Motor neuron (in vitro differentiated cells): Measurements from ENCODE around the gene DNAJC30. TPM values are rescaled to one million over a fixed set of nuclear protein-coding genes. Genes with fewer than 3 reads are reported as not detected.
A peak's percentile ranks its signal among the peaks of the same experiment; 100 is the strongest.
"Not testable (repeated sequence)": the region's sequence is repeated elsewhere in the genome, so short reads cannot be mapped to it uniquely, and the experiment has no call there.

ENCODE experiments used
- ATAC-seq, 8 experiments: fragments of 200-7000 bp; cut with Tn5 transposase; replicated peaks in 6 of 8; 2 replicates each; pipeline ENCODE4 v1.8.0; 2021; ENCODE audit warnings: mild to moderate bottlenecking in 8 of 8, moderate library complexity in 8 of 8
- H3K27ac ChIP-seq, 2 donors: fragments of 250-450 bp; sonication (Bioruptor Pico); 2 replicates each; pipeline ENCODE4 v1.9.0; 2021; ENCODE audit warnings: antibody characterized with exemption in 2 of 2, mild to moderate bottlenecking in 2 of 2, moderate library complexity in 1 of 2
- H3K4me1 ChIP-seq, 2 donors: fragments of 250-450 bp; sonication (Bioruptor Pico); replicated peaks in 1 of 2; 2 replicates each; pipeline ENCODE4 v1.6.1; 2021; ENCODE audit warnings: antibody characterized with exemption in 2 of 2, mild to moderate bottlenecking in 2 of 2, moderate library complexity in 1 of 2
- H3K4me3 ChIP-seq, 5 donors: fragments of 250-450 bp; sonication (Bioruptor Pico); 2 replicates each; pipeline ENCODE4 v1.9.0; 2021; ENCODE audit warnings: antibody characterized with exemption in 5 of 5, mild to moderate bottlenecking in 5 of 5, moderate library complexity in 4 of 5
- WGBS, 10 experiments: fragments of 450-650 bp; shearing (Covaris generic); methylation state at CpG; one replicate each; pipeline ENCODE4 v1.0.0; 2022; 5-methylcytosine and 5-hydroxymethylcytosine counted together
- in situ Hi-C, 9 experiments: fragments of 400-800 bp; cut with MboI; loops; one replicate each; pipeline ENCODE4 v1.15.0; 2021; ENCODE audit warnings: low sequenced_read_pairs in 9 of 9, low pct_unique_long_range_greater_than_20kb in 2 of 9; ENCODE audit not compliant: unreplicated experiment in 9 of 9
- total RNA-seq, 8 experiments: library from RNA; unstranded; fragments of 300-600 nt; gene quantifications; 2 replicates each; pipeline versions ENCODE4 v1.2.3 to v1.2.4, GENCODE V29; 2022

Gene DNAJC30
- total RNA-seq, 8 experiments from 2014 or later: 5.1 to 13.9 (median 7.8) TPM

GRCh38 chr7:73671322-73671661 is 12.0 kb downstream of the DNAJC30 start:
- Histone ChIP-seq H3K4me3 (no peak overlapping the region), H3K4me1 (peaks cover 7 to 12% of the 10 kb centered on the region in 2 donors), H3K27ac (no peak overlapping the region)
- no CpG with 5 or more reads among the region's 12 CpGs for WGBS, 10 experiments
- in situ Hi-C loops: loop anchor here in 1 of 9 experiments (10.0 kb wide), 1 partner anchor 66 kb away; no protein-coding TSS in a partner anchor
- ATAC-seq: no peak

DNA sequence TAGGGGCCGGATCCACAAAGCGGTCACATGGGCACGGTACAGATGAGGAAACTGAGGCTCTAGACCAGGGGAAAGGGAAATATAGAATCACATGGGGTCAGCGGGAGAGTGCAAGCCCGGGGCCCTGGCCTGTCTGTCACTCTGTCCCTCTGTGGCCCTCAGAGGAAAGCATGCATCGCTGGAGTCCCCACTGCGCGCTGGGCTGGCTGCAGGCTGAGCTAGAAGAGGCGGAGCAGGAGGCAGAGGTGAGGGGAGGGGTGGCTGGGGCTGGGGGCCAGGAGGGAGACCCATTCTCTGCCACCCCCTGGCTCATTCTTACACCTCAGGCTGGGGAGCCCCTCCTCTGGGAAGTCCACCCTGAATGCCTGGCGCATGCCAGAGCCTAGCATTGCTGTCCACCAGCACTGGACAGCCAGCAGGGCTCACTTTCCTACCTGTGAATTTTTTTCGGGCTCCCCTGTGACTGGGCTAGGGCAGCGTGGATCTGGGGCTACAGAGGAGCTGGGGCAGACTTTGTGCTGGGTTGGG is 13.3 kb downstream of the DNAJC30 start:
- no peak for ATAC-seq
- Histone ChIP-seq H3K4me3 (peak overlapping the region in 1 of 5 donors; percentile 98), H3K27ac (no peak overlapping the region), H3K4me1 (peaks cover 7 to 12% of the 10 kb centered on the region in 2 donors)
- in situ Hi-C loops: loop anchor here in 1 of 9 experiments (10.0 kb wide), 1 partner anchor 65 kb away; no protein-coding TSS in a partner anchor
- 40 to 92% (median 50%) methylated on average over 1 to 4 of the region's 12 CpGs; no CpG with 5 or more reads in 7 of the 10 experiments for WGBS, 10 experiments

DNA sequence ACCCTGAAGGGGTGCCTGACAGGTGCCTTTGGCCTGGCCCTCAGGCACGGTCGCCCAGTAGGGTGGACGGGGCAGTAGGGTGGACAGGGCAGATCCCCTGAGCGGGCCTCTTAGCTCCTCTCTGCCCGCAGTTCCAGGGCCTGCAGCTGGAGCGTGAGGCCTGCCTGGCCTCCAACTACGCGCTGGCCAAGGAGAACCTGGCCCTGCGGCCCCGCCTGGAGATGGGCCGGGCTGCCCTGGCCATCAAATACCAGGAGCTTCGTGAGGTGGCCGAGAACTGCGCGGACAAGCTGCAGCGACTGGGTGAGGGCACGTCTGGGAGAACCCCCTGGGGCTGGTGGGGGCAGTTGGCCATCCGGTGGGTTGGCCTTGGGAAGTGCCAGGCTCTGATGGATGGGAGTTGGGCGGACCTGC is 14.0 kb downstream of the DNAJC30 start:
- no peak overlapping the region for H3K27ac ChIP-seq
- no peak for ATAC-seq
- in situ Hi-C loops: no loop called here
- peaks cover 7 to 12% of the 10 kb centered on the region in 2 donors for H3K4me1 ChIP-seq
- peak overlapping the region; percentile 68 to 98 (median 97) for H3K4me3 ChIP-seq
- 18 to 80% methylated on average over 1 to 3 of the region's 19 CpGs; no CpG with 5 or more reads in 8 of the 10 experiments for WGBS, 10 experiments

DNA sequence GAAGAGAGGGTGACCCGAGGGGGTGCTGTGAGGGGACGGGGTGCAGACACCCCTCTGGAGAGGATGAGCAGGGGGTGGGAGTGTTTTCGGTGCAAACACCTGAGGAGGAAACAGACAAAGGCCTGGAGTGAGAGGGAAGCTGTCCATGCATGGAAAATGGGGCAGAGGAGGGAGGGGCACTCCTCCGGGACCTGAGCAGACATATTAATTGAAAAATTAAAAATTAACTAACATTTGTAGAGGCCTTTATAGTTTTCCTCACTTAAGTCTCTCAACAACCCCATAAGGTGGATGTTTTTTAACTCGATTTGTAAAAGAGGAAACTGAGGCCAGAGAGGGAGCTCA is 14.4 kb downstream of the DNAJC30 start:
- no peak for ATAC-seq
- in situ Hi-C loops: no loop called here

DNA sequence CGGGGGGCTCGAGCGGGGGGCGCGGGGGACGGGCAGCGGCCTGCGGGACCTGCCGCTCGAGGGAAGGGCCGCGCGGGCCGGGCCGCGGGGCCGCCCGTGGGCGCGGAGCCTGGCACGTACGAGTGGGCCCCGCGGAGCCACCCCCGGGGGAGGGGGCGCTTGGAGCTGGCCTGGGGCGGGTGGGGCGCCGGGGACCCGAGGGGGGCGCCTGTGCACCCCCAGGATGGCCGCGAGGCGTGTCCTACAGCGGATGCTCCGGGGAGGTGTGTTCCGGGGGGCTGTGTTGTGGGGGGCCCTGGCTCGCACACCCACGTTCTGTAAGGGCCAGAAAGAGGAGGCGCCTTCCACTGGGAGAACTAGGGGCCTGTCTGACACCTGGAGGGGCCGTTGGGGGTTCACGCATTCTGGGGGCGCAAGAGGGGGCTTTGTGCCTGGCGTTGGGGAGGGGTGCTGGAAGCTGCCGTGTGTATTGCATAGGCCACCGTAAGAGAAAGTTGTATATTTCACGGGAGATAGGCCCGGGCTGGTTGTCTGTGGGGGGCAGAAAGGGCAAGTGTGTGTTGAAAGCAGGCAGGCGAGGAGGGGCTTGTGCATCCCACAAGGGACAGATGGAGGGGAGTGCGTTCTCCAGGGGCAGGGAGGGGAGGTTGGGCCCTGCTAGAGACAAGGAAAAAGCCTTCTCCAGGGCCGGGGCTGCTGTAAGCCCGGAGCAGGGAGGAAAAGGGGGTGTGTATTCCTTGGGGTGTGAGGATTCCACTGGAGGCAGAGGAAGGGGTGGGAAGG is 15.0 kb downstream of the DNAJC30 start:
- no CpG with 5 or more reads among the region's 52 CpGs for WGBS, 10 experiments

More for the DNA sequence above, 14.4 kb downstream of the DNAJC30 start:
- peaks cover 7 to 12% of the 10 kb centered on the region in 2 donors for H3K4me1 ChIP-seq
- 0 to 60% (median 41%) methylated on average over 1 to 2 of the region's 5 CpGs; no CpG with 5 or more reads in 6 of the 10 experiments for WGBS, 10 experiments
- peak overlapping the region in 1 of 2 donors; percentile 74 for H3K27ac ChIP-seq
- peak overlapping the region; percentile 68 to 98 (median 97) for H3K4me3 ChIP-seq

DNA sequence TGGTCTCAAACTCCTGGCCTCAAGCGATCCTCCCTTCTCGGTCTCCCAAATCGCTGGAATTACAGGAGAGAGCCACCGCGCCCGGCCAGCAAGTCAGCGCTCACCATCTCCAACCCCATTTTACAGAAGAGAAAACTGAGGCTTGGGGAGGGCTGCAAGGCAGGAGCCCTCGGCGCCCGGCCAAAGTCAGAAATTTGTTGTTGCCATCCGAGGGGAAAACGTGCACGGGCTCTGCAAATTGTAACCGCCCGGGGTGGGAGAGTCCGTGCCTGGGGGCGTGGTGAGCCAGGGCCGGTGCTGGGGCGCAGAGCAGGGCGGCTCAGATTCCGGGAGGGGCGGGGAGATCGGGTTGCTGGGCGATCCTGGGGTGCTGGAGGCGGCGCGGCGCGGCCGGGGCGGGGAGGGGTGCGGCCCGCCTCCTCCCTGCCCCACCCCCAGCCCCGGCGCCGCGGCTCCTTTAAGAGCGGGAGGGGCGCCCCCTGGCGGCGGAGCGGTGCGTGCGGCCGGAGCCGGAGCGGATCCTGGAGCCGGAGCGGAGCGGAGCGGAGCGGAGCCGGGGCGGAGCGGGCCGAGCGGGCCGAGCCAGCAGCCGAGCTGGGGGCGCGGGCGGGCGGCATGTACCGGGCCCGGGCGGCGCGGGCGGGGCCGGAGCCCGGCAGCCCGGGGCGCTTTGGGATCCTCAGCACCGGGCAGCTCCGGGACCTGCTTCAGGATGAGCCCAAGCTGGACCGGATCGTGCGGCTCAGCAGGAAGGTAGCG is 15.7 kb downstream of the DNAJC30 start, which contains the start of gene VPS37D:
TSS of gene VPS37D (plus strand) at position 488 of the 759 bp plus-strand sequence. CDS start at position 616, 128 bp downstream.
- whole genome bisulfite sequencing, 10 experiments: 0 to 24% (median 0%) methylated on average over 1 to 8 of the region's 79 CpGs; no CpG with 5 or more reads in 7 of the 10 experiments
- in situ Hi-C loops: no loop called here
- ATAC-seq: peak; percentile 83 to 96 (median 88)
- Histone ChIP-seq H3K4me1 (peaks cover 7 to 12% of the 10 kb centered on the region in 2 donors), H3K27ac (peak within 1 kb of the TSS; percentile 49 to 74), H3K4me3 (peak within 1 kb of the TSS; percentile 68 to 98 (median 97))

More for the DNA sequence above, 15.0 kb downstream of the DNAJC30 start:
- Histone ChIP-seq H3K4me1 (peaks cover 7 to 12% of the 10 kb centered on the region in 2 donors), H3K27ac (peak overlapping the region; percentile 49 to 74), H3K4me3 (peak overlapping the region; percentile 68 to 98 (median 97))
- peak in 5 of 8 experiments; percentile 26 to 44 (median 39) for ATAC-seq
- in situ Hi-C loops: no loop called here

GRCh38 chr7:73663033-73663432 is 20.2 kb downstream of the DNAJC30 start:
- Histone ChIP-seq H3K27ac (no peak overlapping the region), H3K4me1 (no peaks in the 10 kb centered on the region), H3K4me3 (no peak overlapping the region)
- in situ Hi-C loops: no loop called here
- ATAC-seq: no peak

DNA sequence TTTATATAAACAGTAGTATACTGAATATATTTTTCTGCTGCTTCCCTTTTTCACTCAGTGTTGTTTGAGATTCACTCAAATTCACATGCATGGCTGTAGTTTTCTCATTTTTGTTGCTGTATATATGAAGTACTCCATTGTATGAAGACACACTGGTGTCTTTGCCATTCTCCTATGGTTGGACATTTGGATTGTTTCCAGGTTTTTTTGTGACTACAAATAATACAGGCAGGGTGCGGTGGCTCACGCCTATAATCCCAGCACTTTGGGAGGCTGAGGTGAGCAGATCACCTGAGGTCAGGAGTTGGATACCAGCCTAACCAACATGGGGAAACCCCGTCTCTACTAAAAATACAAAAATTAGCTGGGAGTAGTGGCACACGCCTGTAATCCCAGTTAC is 22.7 kb downstream of the DNAJC30 start:
- ATAC-seq, H3K27ac ChIP-seq: not testable (repeated sequence)

DNA sequence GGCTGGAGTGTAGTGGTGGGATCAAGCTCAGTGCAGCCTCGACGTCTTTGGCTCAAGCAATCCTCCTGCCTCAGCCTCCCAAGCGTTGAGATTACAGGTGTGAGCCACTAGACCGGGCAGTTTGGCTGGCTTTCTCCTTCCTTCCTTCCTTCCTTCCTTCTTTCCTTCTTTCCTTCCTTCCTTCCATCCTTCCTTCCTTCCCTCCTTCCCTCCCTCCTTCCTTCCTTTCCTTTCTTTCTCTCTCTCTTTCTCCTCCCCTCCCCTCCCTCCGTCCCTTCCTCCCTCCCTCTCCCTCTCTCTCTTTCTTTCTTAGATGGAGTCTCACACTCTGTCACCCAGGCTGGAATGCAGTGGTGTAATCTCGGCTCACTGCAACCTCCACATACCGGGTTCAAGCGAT is 23.3 kb downstream of the DNAJC30 start:
- no peaks in the 10 kb centered on the region for H3K4me1 ChIP-seq
- ATAC-seq: no peak
- H3K4me3 ChIP-seq: no peak overlapping the region
- WGBS, 10 experiments: 27% methylated on average over 2 of the region's 8 CpGs; no CpG with 5 or more reads in 9 of the 10 experiments
- H3K27ac ChIP-seq: no peak overlapping the region
- in situ Hi-C loops: no loop called here

More for the DNA sequence above, 22.7 kb downstream of the DNAJC30 start:
- in situ Hi-C loops, H3K4me1 ChIP-seq, H3K4me3 ChIP-seq: not testable (repeated sequence)
- 57 to 89% (median 75%) methylated on average over 1 to 4 of the region's 4 CpGs; no CpG with 5 or more reads in 5 of the 10 experiments for WGBS, 10 experiments

- H3K4me3 ChIP-seq, in situ Hi-C loops, H3K27ac ChIP-seq, ATAC-seq, H3K4me1 ChIP-seq: not testable (repeated sequence)
- 40 to 93% (median 71%) methylated on average over 1 to 2 of the region's 4 CpGs; no CpG with 5 or more reads in 6 of the 10 experiments for WGBS, 10 experiments
Measured at GRCh38 chr7:73655309-73655708, 27.9 kb downstream of the DNAJC30 start.

- peaks cover 0 to 4% of the 10 kb centered on the region in 2 donors for H3K4me1 ChIP-seq
- no peak overlapping the region for H3K4me3 ChIP-seq
- no peak for ATAC-seq
- in situ Hi-C loops: no loop called here
- 81 to 100% (median 97%) methylated on average over 1 to 4 of the region's 11 CpGs; no CpG with 5 or more reads in 5 of the 10 experiments for WGBS, 10 experiments
- no peak overlapping the region for H3K27ac ChIP-seq
Measured at GRCh38 chr7:73652541-73652949, 30.7 kb downstream of the DNAJC30 start.

- H3K27ac ChIP-seq: no peak overlapping the region
- peaks cover 0 to 5% of the 10 kb centered on the region in 2 donors for H3K4me1 ChIP-seq
- no peak for ATAC-seq
- WGBS, 10 experiments: 39 to 90% (median 57%) methylated on average over 2 to 5 of the region's 5 CpGs; no CpG with 5 or more reads in 4 of the 10 experiments
- in situ Hi-C loops: no loop called here
- no peak overlapping the region for H3K4me3 ChIP-seq
Measured at GRCh38 chr7:73650524-73650923, 32.7 kb downstream of the DNAJC30 start.
